Measurements from ENCODE around the gene LRRFIP1. TPM values are rescaled to one million over a fixed set of nuclear protein-coding genes. Genes with fewer than 3 reads are reported as not detected.

Gene LRRFIP1
- total RNA-seq, 1 donor from 2014 or later: 91.5 TPM

- Mint-ChIP-seq H3K27me3 (ENCODE audit: low read depth) (no peaks in the 10 kb centered on the region), H3K4me1 (ENCODE audit: low read depth) (peaks cover 5% of the 10 kb centered on the region), H3K27ac (ENCODE audit: unreplicated experiment) (no peak overlapping the region), H3K9me3 (ENCODE audit: low read depth) (peaks cover 6% of the 10 kb centered on the region), H3K36me3 (ENCODE audit: low read depth) (peaks cover 20% of the 10 kb centered on the region), H3K4me3 (ENCODE audit: unreplicated experiment) (no peak overlapping the region)
- TF ChIP-seq CTCF (IDR thresholded peaks at IDR 0.05): no peak
- no peak for DNase-seq (ENCODE audit: low spot score)
Observed at GRCh38 chr2:237648016-237648381, 20.6 kb downstream of the LRRFIP1 start.

DNA sequence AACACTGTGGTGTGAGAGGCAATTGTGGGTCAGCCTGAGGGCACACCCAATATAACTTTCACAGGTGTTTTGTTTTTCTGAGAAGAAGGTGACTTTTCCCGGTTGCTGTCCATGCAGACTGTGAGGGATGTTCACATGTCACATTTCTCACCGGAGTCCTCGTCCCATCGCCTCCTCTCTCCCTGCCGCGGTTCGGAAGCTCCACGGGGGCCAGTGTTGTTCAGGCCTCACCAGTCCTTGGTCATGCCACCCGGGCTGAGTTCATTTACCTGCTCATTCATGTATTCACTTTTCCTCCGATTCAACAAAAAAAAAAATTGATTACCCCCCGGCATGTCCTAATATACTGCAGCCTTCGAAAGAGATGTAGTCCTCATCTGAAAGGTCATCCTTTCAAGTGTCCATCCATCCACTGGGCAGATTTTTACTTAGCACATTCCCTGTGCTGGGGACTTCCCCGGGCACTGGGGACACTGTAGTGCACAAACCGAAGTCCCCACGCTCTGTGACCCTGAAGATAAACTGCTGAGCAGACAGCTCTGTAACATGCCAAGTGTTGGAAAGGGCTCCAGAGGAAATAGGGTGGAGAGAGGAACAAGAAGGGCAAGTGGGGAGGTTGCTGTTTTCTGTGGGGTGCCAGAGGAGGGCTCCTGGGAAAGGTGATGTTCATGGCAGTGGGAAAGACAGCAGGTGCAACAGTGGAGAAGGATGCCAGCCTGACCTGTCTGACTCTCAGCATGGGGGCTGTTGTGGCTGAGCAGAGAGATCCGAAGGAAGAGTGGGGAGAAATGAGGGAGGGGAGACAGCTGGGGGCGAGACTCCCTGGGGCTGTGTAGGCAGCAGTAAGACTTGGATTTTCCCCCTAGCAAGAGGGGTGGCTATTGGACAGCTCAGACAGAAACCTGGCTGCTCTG, 22.4 kb downstream of the LRRFIP1 start:
- Mint-ChIP-seq H3K9me3 (ENCODE audit: low read depth) (peaks cover 13% of the 10 kb centered on the region), H3K27ac (ENCODE audit: unreplicated experiment) (no peak overlapping the region), H3K27me3 (ENCODE audit: low read depth) (no peaks in the 10 kb centered on the region), H3K4me3 (ENCODE audit: unreplicated experiment) (no peak overlapping the region), H3K4me1 (ENCODE audit: low read depth) (peaks cover 15% of the 10 kb centered on the region), H3K36me3 (ENCODE audit: low read depth) (peaks cover 22% of the 10 kb centered on the region)
- no peak for DNase-seq (ENCODE audit: low spot score)
- no peak for TF ChIP-seq CTCF (IDR thresholded peaks at IDR 0.05)

GRCh38 chr2:237650455-237650850, 23.1 kb downstream of the LRRFIP1 start:
- Mint-ChIP-seq H3K4me3 (ENCODE audit: unreplicated experiment) (no peak overlapping the region), H3K27me3 (ENCODE audit: low read depth) (no peaks in the 10 kb centered on the region), H3K27ac (ENCODE audit: unreplicated experiment) (no peak overlapping the region), H3K36me3 (ENCODE audit: low read depth) (peaks cover 18% of the 10 kb centered on the region), H3K9me3 (ENCODE audit: low read depth) (peaks cover 13% of the 10 kb centered on the region), H3K4me1 (ENCODE audit: low read depth) (peaks cover 20% of the 10 kb centered on the region)
- no peak for TF ChIP-seq CTCF (IDR thresholded peaks at IDR 0.05)
- no peak for DNase-seq (ENCODE audit: low spot score)

- peaks cover 13% of the 10 kb centered on the region for H3K9me3 Mint-ChIP-seq (ENCODE audit: low read depth)
- H3K36me3 Mint-ChIP-seq (ENCODE audit: low read depth): peaks cover 16% of the 10 kb centered on the region
- no peaks in the 10 kb centered on the region for H3K27me3 Mint-ChIP-seq (ENCODE audit: low read depth)
- DNase-seq (ENCODE audit: low spot score): no peak
- peaks cover 21% of the 10 kb centered on the region for H3K4me1 Mint-ChIP-seq (ENCODE audit: low read depth)
- no peak for TF ChIP-seq CTCF (IDR thresholded peaks at IDR 0.05)
- H3K4me3 Mint-ChIP-seq (ENCODE audit: unreplicated experiment): no peak overlapping the region
- no peak overlapping the region for H3K27ac Mint-ChIP-seq (ENCODE audit: unreplicated experiment)
Observed at GRCh38 chr2:237651761-237652160, 24.4 kb downstream of the LRRFIP1 start.

DNA sequence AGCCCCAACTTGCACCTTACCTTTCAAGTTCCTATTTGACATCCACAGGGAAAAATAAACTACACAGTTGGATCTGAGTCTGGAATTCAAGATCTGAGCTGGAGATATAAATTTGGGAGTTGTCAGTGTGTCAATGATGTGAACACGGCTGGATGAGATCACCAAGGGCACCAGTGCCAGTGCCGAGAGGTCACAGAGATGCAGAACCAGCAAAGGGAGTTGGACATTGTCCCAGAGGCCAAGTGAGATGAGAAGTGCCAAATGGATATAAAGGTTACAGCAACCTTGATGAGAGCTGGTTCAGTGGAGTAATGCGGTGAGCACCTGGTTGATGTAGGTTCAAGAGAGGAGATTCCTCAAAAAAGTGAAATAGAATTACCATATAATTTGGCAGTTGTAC, 24.8 kb downstream of the LRRFIP1 start:
- Mint-ChIP-seq H3K27ac (ENCODE audit: unreplicated experiment) (no peak overlapping the region), H3K4me3 (ENCODE audit: unreplicated experiment) (no peak overlapping the region), H3K27me3 (ENCODE audit: low read depth) (no peaks in the 10 kb centered on the region), H3K4me1 (ENCODE audit: low read depth) (peaks cover 21% of the 10 kb centered on the region), H3K9me3 (ENCODE audit: low read depth) (peaks cover 18% of the 10 kb centered on the region), H3K36me3 (ENCODE audit: low read depth) (peaks cover 20% of the 10 kb centered on the region)
- DNase-seq (ENCODE audit: low spot score): no peak
- TF ChIP-seq CTCF (IDR thresholded peaks at IDR 0.05): no peak
